Measurements from ENCODE around the gene EFHD1.

GRCh38 chr2:232621186-232621585, 12.2 kb upstream of the EFHD1 start:
- TF ChIP-seq CTCF (IDR thresholded peaks at IDR 0.05) (no peak), POLR2A (IDR thresholded peaks at IDR 0.05) (no peak)

Data from body of pancreas (tissue), 4 donors.